PFSK-1 (cell line): ENCODE data around the gene TRAPPC5.

Source experiments
- FOXP2 ChIP-seq: optimal IDR thresholded peaks from 2 replicates; pipeline ENCODE3; 2011; ENCODE audit warnings: borderline replicate concordance, control low read depth, inconsistent platforms; ENCODE audit not compliant: insufficient read depth; ENCODE audit errors: extremely low read length, extremely low read depth
- POLR2AphosphoS5 ChIP-seq: IDR thresholded peaks from 2 replicates; pipeline ENCODE4 v1.6.1; 2012; ENCODE audit warnings: low read depth, mild to moderate bottlenecking, control low read depth, low read length, moderate library complexity
- SIN3A ChIP-seq: IDR thresholded peaks from 2 replicates; pipeline ENCODE4 v1.6.1; 2012; ENCODE audit warnings: mild to moderate bottlenecking, low read length, moderate library complexity, borderline replicate concordance; ENCODE audit not compliant: insufficient read depth

GRCh38 chr19:7632340-7633203 is 48.1 kb upstream of the TRAPPC5 start:
- TF ChIP-seq FOXP2 (no peak), SIN3A (no peak), POLR2AphosphoS5 (no peak)
